PC-3 (cell line): ENCODE measurements around the gene NIPBL. TPM values are rescaled to one million over a fixed set of nuclear protein-coding genes. Genes with fewer than 3 reads are reported as not detected.

Experiments used
- ATAC-seq: fragments of 200-7000 bp; cut with Tn5 transposase; 2 replicates; pipeline ENCODE4 v1.9.1; 2020; ENCODE audit warnings: mild to moderate bottlenecking, moderate library complexity
- BruUV-seq: library from RNA; stranded (reverse); fragments of 400-500 nt; replicated peaks from 2 replicates; lab custom pipeline; 2021; lab: Mats Ljungman, UMichigan
- CTCF ChIA-PET: fragments of 300-600 bp; sonication (Branson Sonifier 250); formaldehyde crosslinking; loops from one replicate; lab custom pipeline; 2022; ENCODE audit warnings: antibody characterized with exemption; lab: Charles Lee
- POLR2A ChIA-PET: fragments of 300-600 bp; sonication (Branson Sonifier 250); formaldehyde crosslinking; loops from one replicate; lab custom pipeline; 2022; ENCODE audit warnings: antibody characterized with exemption; ENCODE audit not compliant: unreplicated experiment; lab: Charles Lee
- DNase-seq: peaks from one replicate; pipeline ENCODE4 v3.0.0-alpha.2; 2015
- H2AFZ ChIP-seq: fragments of 300-600 bp; sonication (generic); 2 replicates; pipeline ENCODE4 v1.6.0; 2016; ENCODE audit warnings: antibody characterized with exemption, low read length
- H3F3A ChIP-seq: fragments of 300-600 bp; sonication (generic); one replicate; pipeline ENCODE4 v1.6.0; 2017; ENCODE audit warnings: antibody characterized with exemption, low read length, control low read depth, mild to moderate bottlenecking; ENCODE audit not compliant: unreplicated experiment
- H3K27ac ChIP-seq: fragments of 300-600 bp; sonication (generic); 2 replicates; pipeline ENCODE4 v1.5.1; 2016; ENCODE audit warnings: mild to moderate bottlenecking, low read length
- H3K27me3 ChIP-seq: fragments of 300-600 bp; sonication (generic); 2 replicates; pipeline ENCODE4 v1.6.1; 2016; ENCODE audit warnings: low read length, mixed read lengths
- H3K36me3 ChIP-seq: fragments of 300-600 bp; sonication (generic); 2 replicates; pipeline ENCODE4 v1.6.1; 2016; ENCODE audit warnings: low read depth, mixed run types, low read length, mixed read lengths
- H3K4me1 ChIP-seq: fragments of 300-600 bp; sonication (generic); 2 replicates; pipeline ENCODE4 v1.5.1; 2016; ENCODE audit warnings: low read length; ENCODE audit not compliant: insufficient read depth
- H3K4me2 ChIP-seq: fragments of 300-600 bp; sonication (generic); 2 replicates; pipeline ENCODE4 v1.6.0; 2016; ENCODE audit warnings: low read length
- H3K4me3 ChIP-seq: fragments of 300-600 bp; sonication (generic); 2 replicates; pipeline ENCODE4 v1.5.1; 2016; ENCODE audit warnings: mild to moderate bottlenecking, low read length, mixed read lengths
- H3K79me2 ChIP-seq: fragments of 300-600 bp; sonication (generic); 2 replicates; pipeline ENCODE4 v1.6.1; 2017; ENCODE audit warnings: low read length, mixed read lengths
- H3K9ac ChIP-seq: fragments of 300-600 bp; sonication (generic); 2 replicates; pipeline ENCODE4 v1.6.0; 2016; ENCODE audit warnings: mild to moderate bottlenecking, low read length
- H3K9me2 ChIP-seq: fragments of 300-600 bp; sonication (generic); replicated peaks from 2 replicates; pipeline ENCODE4 v1.6.1; 2016; ENCODE audit warnings: mixed run types, low read length, mixed read lengths
- H3K9me3 ChIP-seq: fragments of 300-600 bp; sonication (generic); 2 replicates; pipeline ENCODE4 v1.6.1; 2016; ENCODE audit warnings: low read length, mixed read lengths
- H4K20me1 ChIP-seq: fragments of 300-600 bp; sonication (generic); 2 replicates; pipeline ENCODE4 v1.6.1; 2016; ENCODE audit warnings: low read length, mixed read lengths
- CTCF ChIP-seq: fragments of 300-600 bp; sonication (generic); conservative IDR thresholded peaks from 2 replicates; pipeline ENCODE4 v1.5.1; 2017; ENCODE audit warnings: antibody characterized with exemption, low read depth, mild to moderate bottlenecking, low read length
- EZH2 ChIP-seq: fragments of 300-600 bp; sonication (generic); IDR thresholded peaks from one replicate; pipeline ENCODE4 v1.6.1; 2017; ENCODE audit warnings: antibody characterized with exemption, mild to moderate bottlenecking, low read length; ENCODE audit not compliant: unreplicated experiment
- EZH2phosphoT487 ChIP-seq: fragments of 300-600 bp; sonication (generic); IDR thresholded peaks from 2 replicates; pipeline ENCODE4 v1.6.1; 2018; ENCODE audit warnings: mild to moderate bottlenecking, antibody characterized with exemption, low read length, borderline replicate concordance
- intact Hi-C: fragments of 100-400 bp; cut with micrococcal nuclease; formaldehyde crosslinking; loops from 2 replicates; pipeline ENCODE4 v1.9.0; 2023
- total RNA-seq: library from RNA; depleted of rRNA; stranded (reverse); fragments of >200 nt; gene quantifications from 2 replicates; pipeline ENCODE4 v1.2.3, GENCODE V29; 2014

The NIPBL gene
- total RNA-seq, 1 experiment from 2014 or later = 16.8 TPM

GRCh38 chr5:36885566-36886485 is 9.3 kb downstream of the NIPBL start:
- H3K9me3 ChIP-seq = no peaks in the 10 kb centered on the region
- H3K9me2 ChIP-seq = no peaks in the 10 kb centered on the region
- intact Hi-C loops = no loop called here
- no peak overlapping the region for H3K9ac ChIP-seq
- no peaks in the 10 kb centered on the region for H3K27me3 ChIP-seq
- ATAC-seq (no peak), DNase-seq (no peak)
- H3K27ac ChIP-seq = no peak overlapping the region
- H3K36me3 ChIP-seq = no peaks in the 10 kb centered on the region
- no peak for TF ChIP-seq EZH2phosphoT487
- TF ChIP-seq CTCF = no peak
- TF ChIP-seq EZH2 = no peak
- ChIA-PET CTCF (no interaction called here), POLR2A (no interaction called here)
- H4K20me1 ChIP-seq = peaks cover 32% of the 10 kb centered on the region
- no peaks in the 10 kb centered on the region for H3F3A ChIP-seq
- H3K4me3 ChIP-seq = no peak overlapping the region
- H3K79me2 ChIP-seq = peaks cover 100% of the 10 kb centered on the region
- peaks cover 21% of the 10 kb centered on the region for H3K4me1 ChIP-seq
- no peak overlapping the region for H3K4me2 ChIP-seq
- no TSS peak for BruUV-seq
- H2AFZ ChIP-seq = no peak overlapping the region

DNA sequence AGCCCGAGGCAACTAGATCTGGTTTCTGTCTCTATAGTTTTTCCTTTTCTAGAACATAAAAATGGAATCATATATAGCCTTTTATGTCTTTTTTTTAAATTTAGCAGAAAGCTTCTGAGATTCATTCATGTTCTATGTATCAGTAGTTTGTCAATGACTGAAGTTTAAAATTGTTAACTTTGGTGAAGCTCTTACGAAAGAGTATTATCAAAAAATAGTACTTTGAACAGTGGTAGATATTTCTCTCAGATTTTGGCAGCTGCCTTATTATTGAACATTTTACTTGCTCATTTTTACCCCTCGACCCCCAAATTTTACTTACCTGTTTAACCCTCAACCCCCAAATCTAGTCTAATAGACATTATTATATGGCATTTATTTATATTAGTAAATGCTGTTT is 10.2 kb downstream of the NIPBL start:
- POLR2A ChIA-PET = no interaction called here
- no TSS peak for BruUV-seq
- Histone ChIP-seq H3F3A (no peaks in the 10 kb centered on the region), H3K4me2 (no peak overlapping the region), H4K20me1 (peaks cover 25% of the 10 kb centered on the region), H2AFZ (no peak overlapping the region), H3K4me3 (no peak overlapping the region), H3K9me3 (no peaks in the 10 kb centered on the region), H3K79me2 (peaks cover 100% of the 10 kb centered on the region), H3K4me1 (peaks cover 13% of the 10 kb centered on the region; the same call in 1 of the 2 replicates), H3K27ac (no peak overlapping the region), H3K9ac (no peak overlapping the region), H3K9me2 (no peaks in the 10 kb centered on the region), H3K36me3 (no peaks in the 10 kb centered on the region), H3K27me3 (no peaks in the 10 kb centered on the region)
- intact Hi-C loops = no loop called here
- CTCF ChIA-PET = no interaction called here
- ATAC-seq = no peak
- DNase-seq = no peak
- TF ChIP-seq CTCF = no peak
- no peak for TF ChIP-seq EZH2
- TF ChIP-seq EZH2phosphoT487 = no peak

GRCh38 chr5:36887532-36887931 is 11.0 kb downstream of the NIPBL start:
- CTCF ChIA-PET = no interaction called here
- no peak overlapping the region for H3K4me2 ChIP-seq
- no TSS peak for BruUV-seq

More at GRCh38 chr5:36887532-36887931, 11.0 kb downstream of the NIPBL start:
- POLR2A ChIA-PET = no interaction called here
- no peak overlapping the region for H3K4me3 ChIP-seq
- peaks cover 9% of the 10 kb centered on the region; the same call in 1 of the 2 replicates for H3K4me1 ChIP-seq
- no peak overlapping the region for H2AFZ ChIP-seq
- no peaks in the 10 kb centered on the region for H3K36me3 ChIP-seq
- peak; percentile 30 for DNase-seq
- no peak overlapping the region for H3K9ac ChIP-seq
- H3K27me3 ChIP-seq = no peaks in the 10 kb centered on the region
- ATAC-seq = peak; percentile 59
- H3K79me2 ChIP-seq = peaks cover 95% of the 10 kb centered on the region
- no peaks in the 10 kb centered on the region for H3K9me3 ChIP-seq
- no peak for TF ChIP-seq CTCF
- no peak for TF ChIP-seq EZH2
- TF ChIP-seq EZH2phosphoT487 = no peak
- H3K27ac ChIP-seq = no peak overlapping the region
- intact Hi-C loops = no loop called here
- no peaks in the 10 kb centered on the region for H3F3A ChIP-seq
- H3K9me2 ChIP-seq = no peaks in the 10 kb centered on the region
- peaks cover 20% of the 10 kb centered on the region for H4K20me1 ChIP-seq
